ENCODE results near the gene ANKRD66.
"Not testable (repeated sequence)": the region's sequence is repeated elsewhere in the genome, so short reads cannot be mapped to it uniquely, and the experiment has no call there.

The ANKRD66 gene

DNA sequence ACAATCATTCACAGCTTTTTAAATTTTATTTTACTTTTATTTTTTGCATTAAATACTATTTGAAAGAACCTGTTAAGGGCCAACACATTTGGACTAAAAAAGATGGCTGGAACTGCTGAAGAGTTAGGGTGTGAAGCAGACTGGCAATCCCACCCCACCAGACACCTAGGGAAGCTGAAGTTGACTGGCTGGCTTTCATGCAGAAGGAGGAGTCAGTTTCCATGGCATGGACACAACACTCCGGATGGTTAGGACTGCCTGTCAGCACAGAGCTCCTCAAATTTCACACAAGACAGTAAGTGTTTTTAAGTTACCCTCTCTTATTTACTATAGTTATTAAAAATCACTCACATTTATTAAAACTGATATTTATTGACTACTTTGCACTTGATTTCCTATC lies at the start of gene ANKRD66:
TSS of gene ANKRD66 (plus strand) at position 238 of the 400 bp plus-strand sequence. CDS start 5,016 bp downstream, outside the sequence.
- DNase-seq (ENCODE audit: low read depth in 2 of 3, low spot score in 1 of 3), result no peak

DNA sequence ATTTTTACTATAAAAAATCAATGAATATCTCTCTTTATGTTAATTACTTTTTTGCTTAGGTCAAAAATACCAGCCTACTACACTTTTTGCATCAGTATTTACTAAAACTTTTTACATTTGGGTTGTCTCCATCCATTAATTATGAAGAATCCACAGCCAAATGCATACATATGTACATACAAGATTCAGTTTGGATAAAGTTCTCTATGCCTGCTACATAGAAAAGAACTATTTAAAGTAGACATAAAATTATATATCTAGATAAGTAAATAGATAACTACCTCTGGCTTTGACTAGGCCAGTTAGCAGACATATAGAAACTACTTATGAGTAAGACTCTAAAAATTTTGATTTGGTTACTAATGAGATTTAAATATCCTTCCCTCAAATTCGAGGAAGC lies 46.8 kb upstream of the ANKRD66 start:
- no peak for DNase-seq (ENCODE audit: low read depth in 2 of 3, low spot score in 1 of 3)

- DNase-seq (ENCODE audit: low read depth in 2 of 3, low spot score in 1 of 3), result no peak
Observed at GRCh38 chr6:46704562-46704961, 42.2 kb upstream of the ANKRD66 start.

DNA sequence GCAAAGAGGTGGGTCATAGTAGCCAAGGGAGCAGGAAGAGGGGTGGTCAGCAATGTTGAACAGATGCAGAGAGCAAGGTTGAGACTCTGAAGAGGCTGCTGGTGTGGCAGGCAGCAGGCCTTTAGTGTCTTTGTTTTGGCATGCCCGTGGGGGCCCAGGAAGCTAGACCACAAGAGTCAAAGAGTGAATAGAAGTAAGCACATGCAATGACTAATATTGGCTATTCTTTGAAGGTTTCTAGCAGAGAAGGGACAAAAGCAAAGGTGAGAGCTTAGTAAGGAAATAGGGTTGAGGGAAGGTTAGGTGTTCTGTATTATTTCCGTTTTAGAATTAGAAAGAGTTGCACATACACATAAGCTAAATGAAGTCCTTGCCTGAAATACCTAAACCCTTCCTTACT lies 40.3 kb upstream of the ANKRD66 start:
- no peak for DNase-seq (ENCODE audit: low read depth in 2 of 3, low spot score in 1 of 3)

DNA sequence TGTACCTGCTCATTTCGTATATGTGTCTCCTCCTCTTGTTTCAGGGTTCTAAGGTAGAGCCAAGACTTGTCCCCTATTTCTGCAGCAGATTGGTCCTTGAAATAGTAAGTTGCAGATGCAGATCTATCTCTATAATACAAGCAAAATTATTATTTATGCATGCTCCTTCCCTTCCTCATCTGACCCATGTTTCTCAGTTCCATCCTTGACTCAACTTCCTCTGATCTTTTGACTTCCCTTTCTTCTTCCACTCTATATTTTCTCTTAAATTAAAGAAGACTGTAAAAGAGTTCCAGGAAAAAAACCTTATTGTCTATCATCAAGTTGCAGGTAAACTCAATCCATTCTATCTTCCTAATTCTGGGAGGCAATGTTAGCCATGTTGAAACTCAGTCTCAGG lies 35.2 kb upstream of the ANKRD66 start:
- no peak for DNase-seq (ENCODE audit: low read depth in 2 of 3, low spot score in 1 of 3)

- no peak for DNase-seq (ENCODE audit: low read depth in 2 of 3, low spot score in 1 of 3)
Observed at GRCh38 chr6:46715141-46715540, 31.6 kb upstream of the ANKRD66 start.

GRCh38 chr6:46719099-46719498 lies 27.6 kb upstream of the ANKRD66 start:
- DNase-seq (ENCODE audit: low read depth in 2 of 3, low spot score in 1 of 3), result no peak

DNA sequence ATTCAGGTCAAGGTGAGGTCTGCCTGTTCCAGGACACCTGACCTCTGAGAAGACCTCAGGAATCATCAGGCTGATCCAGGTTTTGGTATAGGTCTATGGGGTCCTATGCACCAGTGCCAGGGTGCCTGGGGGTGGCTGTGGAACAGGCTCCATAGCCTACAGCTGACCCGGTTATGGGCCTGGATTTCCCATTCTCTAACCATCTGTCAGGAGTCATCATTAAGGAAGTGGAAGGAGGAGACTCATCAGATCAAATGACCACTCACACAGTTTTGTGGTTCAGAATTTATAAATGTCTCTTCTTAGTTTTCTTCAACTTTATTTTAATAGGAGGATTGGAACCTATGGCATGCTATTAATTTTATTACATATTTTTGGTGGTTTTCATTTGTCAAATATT lies 26.3 kb upstream of the ANKRD66 start:
- DNase-seq (ENCODE audit: low read depth in 2 of 3, low spot score in 1 of 3), result no peak

DNA sequence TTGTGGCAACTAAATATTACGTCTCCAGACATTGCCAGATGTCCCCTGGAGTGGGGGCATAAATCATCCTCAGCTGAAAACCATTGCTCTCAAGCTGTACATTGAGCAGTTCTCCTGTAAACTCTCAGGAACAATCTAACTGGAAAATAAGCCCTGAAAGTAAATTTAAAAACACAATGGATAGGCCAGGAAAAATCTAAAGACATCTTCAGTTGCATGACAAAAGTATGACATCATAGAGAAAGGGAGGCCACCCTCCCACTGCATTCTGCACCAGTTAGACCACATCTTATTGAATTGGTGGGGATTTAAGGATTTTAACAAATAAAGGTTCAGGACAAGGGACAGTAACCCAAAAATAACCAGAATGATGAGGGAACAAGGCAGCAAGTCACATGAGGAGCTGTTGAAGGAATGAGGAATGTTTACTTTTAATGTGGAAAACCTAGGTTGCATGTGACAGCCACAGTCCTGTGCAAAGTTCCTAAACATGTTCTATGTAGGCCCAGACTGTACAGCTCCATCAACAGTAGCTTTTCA lies 16.9 kb upstream of the ANKRD66 start:
- no peak for DNase-seq (ENCODE audit: low read depth in 2 of 3, low spot score in 1 of 3)

DNA sequence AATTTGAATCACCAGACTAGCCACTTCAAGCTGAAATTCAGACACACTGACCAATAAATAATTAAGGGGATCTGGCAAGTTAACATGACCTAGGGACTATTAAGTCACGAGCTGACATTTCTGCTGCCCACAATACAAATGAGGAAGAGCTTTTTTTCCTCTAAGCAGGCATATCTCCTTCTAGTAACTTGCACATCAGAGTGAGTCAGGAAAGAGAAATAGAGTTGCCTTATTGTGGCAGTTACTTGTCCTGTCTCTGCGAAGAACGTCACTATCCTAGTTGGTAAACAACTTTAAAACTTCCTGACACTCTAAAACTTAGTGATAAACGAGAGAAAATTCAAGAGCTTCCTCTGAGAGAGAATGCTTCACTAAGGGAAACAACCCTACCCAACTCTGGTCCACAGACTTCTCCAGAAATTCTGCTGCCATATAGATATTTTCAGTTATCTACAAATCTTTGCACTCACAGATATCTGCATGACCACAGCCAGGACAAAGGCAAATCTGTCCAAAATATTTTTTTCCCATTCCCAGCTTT lies 15.7 kb upstream of the ANKRD66 start:
- DNase-seq (ENCODE audit: low read depth in 2 of 3, low spot score in 1 of 3), result no peak

DNA sequence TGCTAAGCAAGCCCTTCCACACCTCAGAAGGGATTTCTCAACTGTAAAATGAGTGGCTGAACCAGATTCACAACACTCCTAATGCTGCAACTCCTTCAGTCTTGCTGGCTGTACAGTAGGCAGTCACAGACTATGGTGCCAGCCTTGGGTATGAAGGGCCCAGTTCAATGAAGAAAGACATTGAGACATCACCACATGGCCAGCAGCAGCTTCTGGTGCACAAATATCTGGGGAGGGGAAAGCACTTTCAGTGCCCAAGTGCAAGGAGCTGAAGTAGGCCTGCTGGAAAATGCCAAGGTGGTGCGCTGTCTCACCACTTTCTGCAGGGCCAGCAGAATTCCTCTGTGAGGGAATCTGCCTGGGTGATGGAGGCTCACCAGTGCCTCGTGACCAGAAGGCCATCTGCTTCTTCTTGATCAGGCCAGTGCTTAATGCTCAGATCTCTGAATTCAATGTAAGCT lies 13.4 kb upstream of the ANKRD66 start:
- no peak for DNase-seq (ENCODE audit: low read depth in 2 of 3, low spot score in 1 of 3)

- DNase-seq (ENCODE audit: low read depth in 2 of 3, low spot score in 1 of 3), result no peak
Observed at GRCh38 chr6:46734867-46735719, 11.6 kb upstream of the ANKRD66 start, which contains the start of gene PLA2G7. PLA2G7 (minus strand) TSS chr6:46735375; CDS start chr6:46722891, 12,484 bp downstream.

DNA sequence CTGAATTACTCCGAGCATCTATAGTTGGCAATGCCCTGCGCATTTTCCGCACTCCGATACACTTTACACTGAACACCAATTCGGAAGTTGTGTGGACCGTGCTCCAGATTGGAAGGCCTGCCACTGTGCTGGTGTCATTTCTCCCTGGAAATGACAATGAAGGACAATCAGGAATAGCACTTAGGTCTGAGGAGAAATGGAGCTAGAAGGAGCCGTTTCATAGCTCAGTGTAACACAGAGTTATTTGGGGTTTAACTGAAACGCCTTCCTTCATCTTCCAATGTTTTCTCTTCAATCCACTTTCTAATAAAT lies 11.1 kb upstream of the ANKRD66 start:
- DNase-seq (ENCODE audit: low read depth in 2 of 3, low spot score in 1 of 3), result no peak

GRCh38 chr6:46736906-46737305 lies 9.8 kb upstream of the ANKRD66 start:
- no peak for DNase-seq (ENCODE audit: low read depth in 2 of 3, low spot score in 1 of 3)

DNA sequence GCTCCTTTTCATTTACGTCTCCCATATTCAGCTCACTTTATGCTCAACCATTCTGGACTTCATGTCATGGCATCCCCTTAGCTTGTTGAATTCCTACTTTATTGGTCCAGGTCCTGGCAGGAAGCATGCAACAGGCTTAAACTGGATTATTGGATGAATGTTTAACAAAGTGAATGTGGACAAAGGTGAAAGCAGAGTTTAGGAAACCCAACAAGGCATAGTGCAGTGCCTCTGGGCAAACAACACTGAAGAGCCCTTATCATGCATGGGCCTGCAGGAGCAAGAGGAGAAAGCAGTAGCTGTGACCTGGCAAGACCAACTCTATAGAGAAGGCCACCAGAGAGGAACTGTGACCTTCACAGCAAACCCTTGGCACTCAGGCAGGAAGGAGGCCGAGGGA lies 5.3 kb upstream of the ANKRD66 start:
- DNase-seq (ENCODE audit: low read depth in 2 of 3, low spot score in 1 of 3), result no peak

GRCh38 chr6:46741910-46742309 lies 4.8 kb upstream of the ANKRD66 start:
- no peak for DNase-seq (ENCODE audit: low read depth in 2 of 3, low spot score in 1 of 3)

- no peak for DNase-seq (ENCODE audit: low read depth in 2 of 3, low spot score in 1 of 3)
Observed at GRCh38 chr6:46743425-46744158, 3.1 kb upstream of the ANKRD66 start.

DNA sequence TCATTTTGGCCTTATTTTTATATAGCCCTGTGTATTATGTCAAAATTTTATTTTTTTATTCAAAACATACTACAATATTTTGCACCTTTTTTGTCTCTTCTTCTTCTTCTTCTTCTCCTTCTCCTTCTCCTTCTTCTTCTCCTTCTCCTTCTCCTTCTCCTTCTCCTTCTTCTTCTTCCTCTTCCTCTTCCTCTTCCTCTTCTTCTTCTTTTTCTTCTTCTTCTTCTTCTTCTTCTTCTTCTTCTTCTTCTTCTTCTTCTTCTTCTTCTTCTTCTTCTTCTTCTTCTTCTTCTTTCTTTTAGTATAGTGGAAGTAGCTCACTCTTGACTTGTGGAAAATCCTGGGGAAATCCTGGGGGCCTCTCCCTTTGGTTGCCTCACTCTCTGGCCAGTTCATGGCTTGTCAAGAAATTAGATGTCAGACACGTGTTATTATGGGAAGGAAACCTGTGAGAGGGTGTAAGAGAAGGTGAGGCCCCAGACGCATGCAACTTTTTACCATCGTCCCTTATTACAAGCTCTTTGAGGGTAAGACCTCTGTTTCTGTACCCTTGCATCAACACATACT lies 2.5 kb upstream of the ANKRD66 start:
- not testable (repeated sequence) for DNase-seq (ENCODE audit: low read depth in 2 of 3, low spot score in 1 of 3)

GRCh38 chr6:46745973-46746372 lies 760 bp upstream of the ANKRD66 start:
- no peak for DNase-seq (ENCODE audit: low read depth in 2 of 3, low spot score in 1 of 3)

GRCh38 chr6:46748940-46749503 lies 2.3 kb downstream of the ANKRD66 start:
- DNase-seq (ENCODE audit: low read depth in 2 of 3, low spot score in 1 of 3), result no peak

DNA sequence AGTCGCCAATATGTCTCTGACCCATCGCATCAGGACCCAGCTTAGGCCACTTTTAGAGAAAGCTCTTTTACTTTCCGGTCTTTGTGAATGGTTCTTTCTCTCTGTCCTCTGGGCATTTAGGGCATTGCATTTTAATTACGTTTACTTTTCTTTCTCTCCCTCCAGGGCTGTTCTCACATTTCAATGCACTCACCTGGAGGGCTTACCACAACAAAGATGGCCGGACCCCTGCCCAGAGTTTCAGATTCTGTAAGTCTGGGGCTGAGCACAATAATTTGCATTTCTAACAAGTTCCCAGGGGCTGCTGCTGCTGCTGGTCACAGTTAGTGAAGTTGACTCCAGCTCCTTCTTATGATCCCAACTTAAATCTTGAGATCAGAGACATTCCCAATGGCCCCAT lies 3.0 kb downstream of the ANKRD66 start:
- no peak for DNase-seq (ENCODE audit: low read depth in 2 of 3, low spot score in 1 of 3)
